ENCODE results near the gene SDCBP2.

Gene SDCBP2

DNA sequence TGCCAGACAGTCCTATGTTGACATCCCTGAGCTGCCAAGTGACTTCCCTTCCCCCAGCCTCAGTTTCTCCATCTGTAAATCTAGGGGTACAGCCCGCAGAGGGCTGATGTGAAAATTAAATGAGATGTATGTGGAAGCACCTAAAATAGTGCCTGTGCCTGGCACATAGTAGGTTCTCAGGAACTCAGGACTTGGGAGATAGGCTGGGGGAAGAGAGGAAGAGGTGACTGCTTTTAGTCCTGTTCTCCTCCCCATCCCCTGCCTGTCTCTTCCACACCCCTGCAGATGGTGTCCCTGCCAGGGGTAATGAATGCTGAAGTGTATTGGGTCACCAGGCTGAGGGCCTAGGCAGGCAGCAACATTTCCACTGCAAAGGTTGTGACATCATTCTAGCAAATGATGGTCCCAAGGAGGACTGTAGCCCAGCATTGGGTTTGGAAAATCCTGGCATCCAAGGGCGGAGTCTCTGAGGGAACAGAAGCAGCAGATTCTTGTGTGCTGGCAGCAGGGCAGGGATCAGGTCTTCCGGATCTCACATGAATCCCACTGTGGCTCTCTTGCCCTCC is 61.0 kb downstream of the SDCBP2 start:
- no peak for DNase-seq

- DNase-seq = no peak
These were observed 61.8 kb downstream of the SDCBP2 start for GRCh38 chr20:1267161-1267560.

GRCh38 chr20:1266167-1266973 is 62.6 kb downstream of the SDCBP2 start, which contains the start of gene SNPH:
Gene SNPH (plus strand): TSS chr20:1266294. CDS start chr20:1296240, 29,946 bp downstream.
- peak; percentile 70 for DNase-seq

GRCh38 chr20:1265916-1266166 is 63.1 kb downstream of the SDCBP2 start:
- DNase-seq = no peak

GRCh38 chr20:1265226-1265915 is 63.6 kb downstream of the SDCBP2 start:
- no peak for DNase-seq

DNA sequence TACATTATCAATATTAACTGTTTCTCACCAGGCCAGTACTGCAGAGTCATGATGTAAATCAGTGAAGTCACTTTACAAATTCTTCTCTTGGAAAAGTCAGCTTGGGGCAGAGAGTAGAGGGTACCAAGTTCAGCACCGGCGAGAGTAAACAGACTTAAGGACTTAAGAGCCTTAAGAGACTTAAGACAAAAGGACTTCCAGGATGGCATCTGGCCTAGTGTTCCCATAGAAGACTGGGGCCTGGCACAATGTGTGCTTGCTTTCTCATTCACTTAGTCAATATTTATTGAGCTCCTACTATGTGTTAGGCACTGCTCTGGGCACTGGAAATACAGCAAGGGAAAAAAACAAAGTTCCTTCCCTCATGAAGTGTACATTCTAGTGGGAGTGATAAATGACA is 64.2 kb downstream of the SDCBP2 start:
- DNase-seq = peak; percentile 11

GRCh38 chr20:1263853-1264252 is 65.1 kb downstream of the SDCBP2 start:
- no peak for DNase-seq
